HL-60 (cell line): Measurements from ENCODE around the gene SLC16A4.

Experiments
- GABPA ChIP-seq: IDR thresholded peaks from 2 replicates; pipeline ENCODE4 v1.6.1; 2012; ENCODE audit warnings: low read depth
- POLR2AphosphoS5 ChIP-seq: IDR thresholded peaks from 2 replicates; pipeline ENCODE4 v1.6.1; 2012; ENCODE audit warnings: low read depth
- TF ChIP-seq, protein P1 (sequence below): IDR thresholded peaks from one replicate; pipeline ENCODE4 v1.5.1; 2011; ENCODE audit warnings: low read length, control low read depth, inconsistent platforms; ENCODE audit not compliant: insufficient read depth

DNA sequence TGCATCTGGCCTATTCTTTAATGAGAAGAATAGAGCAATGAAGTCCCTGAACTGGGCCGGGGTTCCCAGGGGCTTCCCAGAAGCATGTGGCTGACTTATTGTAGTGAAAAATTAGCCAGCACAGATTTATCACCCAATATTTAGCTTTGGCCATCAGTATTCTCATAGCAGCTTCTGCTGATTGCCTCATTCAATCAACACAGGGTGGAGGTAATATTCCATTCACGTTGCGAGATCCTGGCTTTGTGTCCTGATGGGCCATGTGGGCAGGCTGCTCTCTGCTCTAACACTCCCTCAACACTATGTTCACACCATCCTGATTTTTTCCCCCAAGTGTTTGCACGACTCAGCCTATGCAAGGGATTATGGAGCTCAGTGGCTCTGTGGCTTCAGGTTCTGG is 38.1 kb upstream of the SLC16A4 start:
- no peak for TF ChIP-seq POLR2AphosphoS5
- no peak for TF ChIP-seq GABPA
- TF ChIP-seq, protein P1, sequence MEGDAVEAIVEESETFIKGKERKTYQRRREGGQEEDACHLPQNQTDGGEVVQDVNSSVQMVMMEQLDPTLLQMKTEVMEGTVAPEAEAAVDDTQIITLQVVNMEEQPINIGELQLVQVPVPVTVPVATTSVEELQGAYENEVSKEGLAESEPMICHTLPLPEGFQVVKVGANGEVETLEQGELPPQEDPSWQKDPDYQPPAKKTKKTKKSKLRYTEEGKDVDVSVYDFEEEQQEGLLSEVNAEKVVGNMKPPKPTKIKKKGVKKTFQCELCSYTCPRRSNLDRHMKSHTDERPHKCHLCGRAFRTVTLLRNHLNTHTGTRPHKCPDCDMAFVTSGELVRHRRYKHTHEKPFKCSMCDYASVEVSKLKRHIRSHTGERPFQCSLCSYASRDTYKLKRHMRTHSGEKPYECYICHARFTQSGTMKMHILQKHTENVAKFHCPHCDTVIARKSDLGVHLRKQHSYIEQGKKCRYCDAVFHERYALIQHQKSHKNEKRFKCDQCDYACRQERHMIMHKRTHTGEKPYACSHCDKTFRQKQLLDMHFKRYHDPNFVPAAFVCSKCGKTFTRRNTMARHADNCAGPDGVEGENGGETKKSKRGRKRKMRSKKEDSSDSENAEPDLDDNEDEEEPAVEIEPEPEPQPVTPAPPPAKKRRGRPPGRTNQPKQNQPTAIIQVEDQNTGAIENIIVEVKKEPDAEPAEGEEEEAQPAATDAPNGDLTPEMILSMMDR: no peak
